SJSA1 (cell line): ENCODE results near the gene COL26A1. TPM values are rescaled to one million over a fixed set of nuclear protein-coding genes. Genes with fewer than 3 reads are reported as not detected.

ENCODE experiments used
- DNase-seq, 2 experiments: peaks; one replicate each; pipeline ENCODE4 v3.0.0-alpha.2; 2015 to 2020; ENCODE audit warnings: low spot score in 2 of 2, low read depth in 1 of 2
- H3K27ac ChIP-seq: fragments of 250-450 bp; sonication (Bioruptor Pico); 2 replicates; pipeline ENCODE4 v1.5.1; 2020; ENCODE audit warnings: mild to moderate bottlenecking, moderate library complexity
- H3K27me3 ChIP-seq: fragments of 250-450 bp; sonication (Bioruptor Pico); replicated peaks from 2 replicates; pipeline ENCODE4 v1.5.1; 2020; ENCODE audit warnings: mild to moderate bottlenecking, moderate library complexity
- H3K36me3 ChIP-seq: fragments of 250-450 bp; sonication (Bioruptor Pico); 2 replicates; pipeline ENCODE4 v1.5.1; 2020; ENCODE audit warnings: mild to moderate bottlenecking
- H3K4me1 ChIP-seq: fragments of 250-450 bp; sonication (Bioruptor Pico); replicated peaks from 2 replicates; pipeline ENCODE4 v1.6.1; 2021; ENCODE audit warnings: mild to moderate bottlenecking
- H3K4me3 ChIP-seq: fragments of 250-450 bp; sonication (Bioruptor Pico); 2 replicates; pipeline ENCODE4 v1.5.1; 2020; ENCODE audit warnings: mild to moderate bottlenecking
- H3K9me3 ChIP-seq: fragments of 250-450 bp; sonication (Bioruptor Pico); replicated peaks from 2 replicates; pipeline ENCODE4 v1.5.1; 2020; ENCODE audit warnings: mild to moderate bottlenecking
- total RNA-seq: library from RNA; depleted of rRNA; stranded (reverse); fragments of >200 nt; shearing (Covaris generic); gene quantifications from 2 replicates; pipeline ENCODE4 v1.2.3, GENCODE V29; 2014

The COL26A1 gene
- total RNA-seq, 1 experiment from 2014 or later, result not detected

GRCh38 chr7:101536232-101536631 is 173.6 kb downstream of the COL26A1 start:
- DNase-seq, result no peak
- H3K27me3 ChIP-seq, result no peaks in the 10 kb centered on the region
- H3K27ac ChIP-seq, result no peak overlapping the region
- no peaks in the 10 kb centered on the region for H3K9me3 ChIP-seq
- H3K36me3 ChIP-seq, result no peaks in the 10 kb centered on the region
- H3K4me1 ChIP-seq, result peaks cover 19% of the 10 kb centered on the region
- no peak overlapping the region for H3K4me3 ChIP-seq

- Histone ChIP-seq H3K27me3 (no peaks in the 10 kb centered on the region), H3K36me3 (no peaks in the 10 kb centered on the region), H3K27ac (no peak overlapping the region), H3K4me1 (peaks cover 19% of the 10 kb centered on the region), H3K9me3 (no peaks in the 10 kb centered on the region), H3K4me3 (no peak overlapping the region)
- DNase-seq, result no peak
These were observed 174.0 kb downstream of the COL26A1 start for GRCh38 chr7:101536668-101537067.

- no peaks in the 10 kb centered on the region for H3K36me3 ChIP-seq
- no peak overlapping the region for H3K4me3 ChIP-seq
- peak; percentile 36 to 58 for DNase-seq
- no peaks in the 10 kb centered on the region for H3K9me3 ChIP-seq
- peaks cover 19% of the 10 kb centered on the region for H3K4me1 ChIP-seq
- no peak overlapping the region for H3K27ac ChIP-seq
- H3K27me3 ChIP-seq, result no peaks in the 10 kb centered on the region
These were observed 174.5 kb downstream of the COL26A1 start for GRCh38 chr7:101537205-101537604.

GRCh38 chr7:101537935-101538595 is 175.4 kb downstream of the COL26A1 start:
- H3K27me3 ChIP-seq, result no peaks in the 10 kb centered on the region
- no peak overlapping the region for H3K27ac ChIP-seq
- H3K36me3 ChIP-seq, result no peaks in the 10 kb centered on the region
- DNase-seq, result no peak
- no peaks in the 10 kb centered on the region for H3K9me3 ChIP-seq
- H3K4me3 ChIP-seq, result no peak overlapping the region
- H3K4me1 ChIP-seq, result peaks cover 19% of the 10 kb centered on the region

- Histone ChIP-seq H3K36me3 (no peaks in the 10 kb centered on the region), H3K4me1 (peaks cover 19% of the 10 kb centered on the region), H3K27me3 (no peaks in the 10 kb centered on the region), H3K4me3 (no peak overlapping the region), H3K27ac (no peak overlapping the region), H3K9me3 (no peaks in the 10 kb centered on the region)
- DNase-seq, result peak; percentile 55 to 58
These were observed 176.2 kb downstream of the COL26A1 start for GRCh38 chr7:101538596-101539459.

GRCh38 chr7:101539784-101540183 is 177.1 kb downstream of the COL26A1 start:
- Histone ChIP-seq H3K27ac (no peak overlapping the region), H3K4me1 (peaks cover 19% of the 10 kb centered on the region), H3K9me3 (no peaks in the 10 kb centered on the region), H3K36me3 (no peaks in the 10 kb centered on the region), H3K27me3 (no peaks in the 10 kb centered on the region), H3K4me3 (no peak overlapping the region)
- DNase-seq, result no peak

- no peaks in the 10 kb centered on the region for H3K36me3 ChIP-seq
- H3K9me3 ChIP-seq, result no peaks in the 10 kb centered on the region
- H3K27ac ChIP-seq, result no peak overlapping the region
- DNase-seq, result peak; percentile 46 to 66
- H3K27me3 ChIP-seq, result no peaks in the 10 kb centered on the region
- H3K4me3 ChIP-seq, result no peak overlapping the region
- H3K4me1 ChIP-seq, result peaks cover 3% of the 10 kb centered on the region
These were observed 180.0 kb downstream of the COL26A1 start for GRCh38 chr7:101542527-101543241.

GRCh38 chr7:101543242-101543766 is 180.6 kb downstream of the COL26A1 start:
- no peak overlapping the region for H3K4me3 ChIP-seq
- H3K4me1 ChIP-seq, result 0 out of 2 replicates have a peak, but pooled peaks cover 2% of the 10 kb centered on the region
- no peaks in the 10 kb centered on the region for H3K9me3 ChIP-seq
- H3K27ac ChIP-seq, result no peak overlapping the region
- H3K27me3 ChIP-seq, result no peaks in the 10 kb centered on the region
- H3K36me3 ChIP-seq, result no peaks in the 10 kb centered on the region
- DNase-seq, result no peak

- H3K4me1 ChIP-seq, result no peaks in the 10 kb centered on the region
- no peak overlapping the region for H3K27ac ChIP-seq
- H3K9me3 ChIP-seq, result no peaks in the 10 kb centered on the region
- H3K27me3 ChIP-seq, result no peaks in the 10 kb centered on the region
- no peaks in the 10 kb centered on the region for H3K36me3 ChIP-seq
- DNase-seq, result no peak
- no peak overlapping the region for H3K4me3 ChIP-seq
These were observed 181.2 kb downstream of the COL26A1 start for GRCh38 chr7:101543846-101544245.

GRCh38 chr7:101545441-101546190 is 182.9 kb downstream of the COL26A1 start:
- DNase-seq, result no peak
- H3K9me3 ChIP-seq, result no peaks in the 10 kb centered on the region
- no peaks in the 10 kb centered on the region for H3K36me3 ChIP-seq
- no peaks in the 10 kb centered on the region for H3K27me3 ChIP-seq
- no peak overlapping the region for H3K27ac ChIP-seq
- no peak overlapping the region for H3K4me3 ChIP-seq
- H3K4me1 ChIP-seq, result no peaks in the 10 kb centered on the region

GRCh38 chr7:101546308-101546936 is 183.7 kb downstream of the COL26A1 start:
- Histone ChIP-seq H3K27me3 (no peaks in the 10 kb centered on the region), H3K9me3 (no peaks in the 10 kb centered on the region), H3K4me1 (no peaks in the 10 kb centered on the region), H3K27ac (no peak overlapping the region), H3K4me3 (no peak overlapping the region), H3K36me3 (no peaks in the 10 kb centered on the region)
- no peak for DNase-seq

- H3K9me3 ChIP-seq, result no peaks in the 10 kb centered on the region
- H3K4me1 ChIP-seq, result no peaks in the 10 kb centered on the region
- H3K27ac ChIP-seq, result no peak overlapping the region
- H3K4me3 ChIP-seq, result no peak overlapping the region
- H3K36me3 ChIP-seq, result no peaks in the 10 kb centered on the region
- DNase-seq, result no peak
- H3K27me3 ChIP-seq, result no peaks in the 10 kb centered on the region
These were observed 184.6 kb downstream of the COL26A1 start for GRCh38 chr7:101547022-101547915.
